ENCODE results near the gene PAEP. TPM values are rescaled to one million over a fixed set of nuclear protein-coding genes. Genes with fewer than 3 reads are reported as not detected.

PAEP gene
- total RNA-seq, 1 donor from 2014 or later: not detected

GRCh38 chr9:135582541-135582940 lies 21.0 kb downstream of the PAEP start:
- H3K4me3 ChIP-seq: no peak overlapping the region
- no peaks in the 10 kb centered on the region for H3K9me3 ChIP-seq
- H3K27me3 ChIP-seq: no peaks in the 10 kb centered on the region
- H3K36me3 ChIP-seq: no peaks in the 10 kb centered on the region
- no peak for DNase-seq (ENCODE audit: low spot score in 2 of 2)
- H3K4me1 ChIP-seq: no peaks in the 10 kb centered on the region
- no peak for TF ChIP-seq CTCF (IDR thresholded peaks at IDR 0.05)
- H3K27ac ChIP-seq: no peak overlapping the region
- intact Hi-C loops (cut with DNase I): no loop called here

- Histone ChIP-seq H3K4me1 (no peaks in the 10 kb centered on the region), H3K4me3 (no peak overlapping the region), H3K36me3 (no peaks in the 10 kb centered on the region), H3K9me3 (no peaks in the 10 kb centered on the region), H3K27me3 (no peaks in the 10 kb centered on the region), H3K27ac (no peak overlapping the region)
- intact Hi-C loops (cut with DNase I): no loop called here
- no peak for DNase-seq (ENCODE audit: low spot score in 2 of 2)
- TF ChIP-seq CTCF (IDR thresholded peaks at IDR 0.05): no peak
Observed at GRCh38 chr9:135582966-135583687, 21.6 kb downstream of the PAEP start.

- Histone ChIP-seq H3K27ac (no peak overlapping the region), H3K27me3 (no peaks in the 10 kb centered on the region), H3K9me3 (no peaks in the 10 kb centered on the region), H3K4me3 (no peak overlapping the region), H3K36me3 (no peaks in the 10 kb centered on the region), H3K4me1 (no peaks in the 10 kb centered on the region)
- intact Hi-C loops (cut with DNase I): no loop called here
- no peak for DNase-seq (ENCODE audit: low spot score in 2 of 2)
- no peak for TF ChIP-seq CTCF (IDR thresholded peaks at IDR 0.05)
Observed at GRCh38 chr9:135583688-135584011, 22.1 kb downstream of the PAEP start.

GRCh38 chr9:135584371-135584770 lies 22.8 kb downstream of the PAEP start:
- H3K27ac ChIP-seq: no peak overlapping the region
- no peak overlapping the region for H3K4me3 ChIP-seq
- H3K9me3 ChIP-seq: no peaks in the 10 kb centered on the region
- TF ChIP-seq CTCF (IDR thresholded peaks at IDR 0.05): no peak
- intact Hi-C loops (cut with DNase I): no loop called here
- H3K36me3 ChIP-seq: no peaks in the 10 kb centered on the region
- no peaks in the 10 kb centered on the region for H3K4me1 ChIP-seq
- no peaks in the 10 kb centered on the region for H3K27me3 ChIP-seq
- DNase-seq (ENCODE audit: low spot score in 2 of 2): no peak

GRCh38 chr9:135584934-135585333 lies 23.4 kb downstream of the PAEP start:
- H3K4me1 ChIP-seq: no peaks in the 10 kb centered on the region
- no peak for TF ChIP-seq CTCF (IDR thresholded peaks at IDR 0.05)
- intact Hi-C loops (cut with DNase I): no loop called here
- H3K27ac ChIP-seq: no peak overlapping the region
- no peaks in the 10 kb centered on the region for H3K27me3 ChIP-seq
- no peaks in the 10 kb centered on the region for H3K36me3 ChIP-seq
- no peaks in the 10 kb centered on the region for H3K9me3 ChIP-seq
- H3K4me3 ChIP-seq: no peak overlapping the region
- DNase-seq (ENCODE audit: low spot score in 2 of 2): no peak

All from ascending aorta (tissue), 2 donors.